Stimulated activated CD4-positive, alpha-beta T cell treated with anti-CD3 and anti-CD28 coated beads, Interleukin-1b, Interleukin-23, amount 100 ng/mL, for 24 hours (primary cell): ENCODE results near the gene SRC.

Experiments
- DNase-seq, 4 experiments: peaks; one replicate each; pipeline ENCODE4 v3.0.0-alpha.2; 2020; ENCODE audit warnings: low read depth in 4 of 4, low spot score in 1 of 4

SRC gene

DNA sequence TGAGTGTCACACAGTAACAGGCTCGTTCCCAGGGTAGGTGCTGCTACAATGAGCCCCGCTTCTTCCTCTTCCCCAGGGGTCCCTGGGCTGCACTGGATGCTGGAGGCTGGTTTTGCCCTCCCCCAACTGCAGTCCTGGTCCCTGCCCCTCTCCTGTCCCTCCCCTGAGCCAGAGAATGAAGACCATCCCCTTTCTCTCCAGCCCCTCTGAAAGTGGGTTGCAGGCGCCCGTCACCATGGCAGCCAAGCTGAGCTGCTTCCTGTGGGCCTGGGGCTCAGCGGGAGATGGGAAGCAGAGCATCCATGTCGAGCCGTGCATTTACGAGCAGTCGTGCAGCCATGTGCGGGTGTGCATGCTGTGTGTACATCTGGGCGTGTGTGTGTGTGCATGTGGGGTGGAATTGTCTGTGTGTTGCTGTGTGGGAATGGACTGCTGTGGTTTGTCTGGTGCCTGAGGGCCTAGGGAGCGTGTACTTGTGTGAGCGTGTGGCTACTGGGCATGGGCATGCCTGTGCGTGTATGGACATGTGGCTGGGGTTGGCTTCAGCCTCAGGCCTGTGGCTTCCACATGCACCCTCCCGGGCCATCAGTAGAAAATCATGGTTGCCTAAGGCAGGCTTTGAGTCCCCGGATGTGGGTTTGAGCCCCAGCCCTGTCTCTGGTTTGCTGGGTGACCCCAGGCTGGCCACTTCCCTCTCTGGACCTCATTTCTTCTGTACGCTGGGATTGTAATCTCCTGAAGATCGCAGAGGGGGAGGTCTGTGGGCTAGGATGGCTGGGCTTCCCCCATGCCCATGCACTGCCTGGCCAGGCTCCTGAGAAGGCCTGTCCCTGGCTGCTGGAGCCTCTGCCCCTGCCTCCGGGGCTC, 48.8 kb downstream of the SRC start:
- no peak for DNase-seq

DNA sequence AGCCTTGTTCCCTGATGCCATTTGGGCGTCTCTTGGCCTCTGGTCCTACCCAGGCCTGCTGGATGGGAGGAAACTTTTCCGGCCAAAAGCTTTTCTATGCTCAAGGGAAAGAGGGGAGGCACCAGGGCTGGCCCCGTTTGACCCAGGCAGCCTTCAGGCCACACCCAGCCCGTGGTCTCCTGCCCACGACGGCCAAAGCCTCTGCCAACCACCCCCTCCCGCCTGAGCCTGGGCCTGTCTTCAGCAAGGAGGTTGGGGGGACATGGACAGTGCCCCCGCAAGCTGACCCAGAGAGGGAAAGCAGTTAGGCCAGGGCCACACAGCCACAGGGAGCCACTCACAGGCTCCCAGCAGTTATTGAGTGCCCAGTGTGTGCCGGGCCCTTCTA, 49.5 kb downstream of the SRC start:
- no peak for DNase-seq

DNA sequence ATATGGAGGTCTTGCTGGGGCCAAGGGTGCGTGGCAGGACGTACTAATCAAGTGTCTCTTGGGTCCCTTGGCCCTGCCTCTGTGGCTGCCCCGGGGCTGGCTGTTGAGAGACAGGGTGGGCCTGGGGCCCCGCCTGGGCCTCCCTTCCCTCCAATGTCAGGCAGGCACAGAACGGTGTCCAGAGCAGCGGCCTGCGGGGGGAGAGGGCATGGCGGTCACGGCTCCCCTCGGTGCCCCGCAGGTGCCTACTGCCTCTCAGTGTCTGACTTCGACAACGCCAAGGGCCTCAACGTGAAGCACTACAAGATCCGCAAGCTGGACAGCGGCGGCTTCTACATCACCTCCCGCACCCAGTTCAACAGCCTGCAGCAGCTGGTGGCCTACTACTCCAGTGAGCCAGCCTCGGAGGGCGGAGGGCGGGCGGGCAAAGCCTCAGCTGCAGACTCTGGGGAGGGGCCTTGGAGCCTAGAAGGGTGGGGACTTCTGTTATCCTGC, 50.0 kb downstream of the SRC start:
- no peak for DNase-seq

DNA sequence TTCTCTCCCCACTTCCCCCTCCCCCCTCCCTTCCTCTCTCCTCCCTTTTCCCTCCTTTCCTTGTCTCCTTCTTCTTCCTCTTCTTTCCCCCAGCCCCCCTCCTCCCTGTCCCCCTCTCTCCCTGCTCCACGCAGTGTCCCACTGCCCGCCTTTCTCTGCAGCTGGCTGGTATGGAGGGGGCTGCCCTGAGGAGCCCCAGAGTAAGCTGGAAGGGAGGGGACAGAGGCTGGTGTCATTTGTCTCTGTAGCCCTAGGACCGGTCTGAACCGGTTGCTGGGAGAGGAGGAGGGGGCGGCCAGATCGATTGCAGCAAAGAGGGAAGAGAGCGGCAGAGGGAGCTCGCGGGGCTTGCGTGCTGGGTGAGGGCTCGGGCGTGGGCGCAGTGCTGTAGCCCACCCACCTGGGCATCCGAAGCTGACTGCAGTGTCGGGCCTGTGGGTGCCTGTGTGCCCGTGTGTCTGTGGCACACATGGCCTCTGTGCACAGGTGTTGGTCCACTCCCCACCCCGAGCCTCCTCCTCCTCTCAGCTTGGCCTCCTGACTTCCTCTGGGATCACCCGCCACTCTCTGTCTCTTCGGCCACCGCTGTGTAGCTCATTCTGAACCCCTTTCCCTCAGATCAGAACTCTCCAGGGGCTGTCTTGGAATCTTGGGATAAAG, 50.6 kb downstream of the SRC start:
- DNase-seq: no peak

DNA sequence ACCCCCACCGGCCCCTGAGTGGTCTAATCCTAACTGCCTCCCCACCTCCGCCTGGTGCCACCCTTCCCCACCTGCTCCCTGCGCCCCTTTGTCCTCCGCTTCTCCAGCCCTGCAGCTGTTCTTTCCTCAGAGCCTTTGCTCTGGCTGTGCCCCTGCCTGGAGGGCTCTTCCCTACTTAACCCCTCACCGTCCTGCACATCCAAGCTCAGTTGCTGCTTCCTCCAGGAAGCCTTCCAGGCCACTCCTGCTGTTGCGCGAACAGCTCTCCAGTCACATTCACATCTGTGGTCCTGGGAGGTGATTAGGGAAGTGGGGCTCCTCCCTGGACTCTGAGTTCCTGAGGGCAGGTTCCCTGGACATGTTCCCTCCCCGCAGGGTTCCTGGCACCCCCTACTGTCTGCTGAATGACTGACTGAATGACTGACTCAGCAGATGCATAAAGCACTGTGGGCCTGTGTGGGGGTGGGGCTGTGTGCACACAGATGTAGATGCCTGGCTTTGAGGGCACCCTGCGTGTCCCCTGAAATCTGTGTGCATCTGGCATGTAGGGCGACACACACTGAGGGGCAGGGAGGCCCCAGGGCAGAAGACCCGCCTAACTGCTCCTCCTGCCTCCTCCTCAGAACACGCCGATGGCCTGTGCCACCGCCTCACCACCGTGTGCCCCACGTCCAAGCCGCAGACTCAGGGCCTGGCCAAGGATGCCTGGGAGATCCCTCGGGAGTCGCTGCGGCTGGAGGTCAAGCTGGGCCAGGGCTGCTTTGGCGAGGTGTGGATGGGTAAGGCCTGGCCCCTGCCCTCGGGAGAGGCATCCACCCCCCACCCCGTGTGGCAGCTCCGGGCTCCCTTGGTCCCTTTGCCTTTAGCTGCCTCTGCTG, 51.4 kb downstream of the SRC start:
- no peak for DNase-seq

DNA sequence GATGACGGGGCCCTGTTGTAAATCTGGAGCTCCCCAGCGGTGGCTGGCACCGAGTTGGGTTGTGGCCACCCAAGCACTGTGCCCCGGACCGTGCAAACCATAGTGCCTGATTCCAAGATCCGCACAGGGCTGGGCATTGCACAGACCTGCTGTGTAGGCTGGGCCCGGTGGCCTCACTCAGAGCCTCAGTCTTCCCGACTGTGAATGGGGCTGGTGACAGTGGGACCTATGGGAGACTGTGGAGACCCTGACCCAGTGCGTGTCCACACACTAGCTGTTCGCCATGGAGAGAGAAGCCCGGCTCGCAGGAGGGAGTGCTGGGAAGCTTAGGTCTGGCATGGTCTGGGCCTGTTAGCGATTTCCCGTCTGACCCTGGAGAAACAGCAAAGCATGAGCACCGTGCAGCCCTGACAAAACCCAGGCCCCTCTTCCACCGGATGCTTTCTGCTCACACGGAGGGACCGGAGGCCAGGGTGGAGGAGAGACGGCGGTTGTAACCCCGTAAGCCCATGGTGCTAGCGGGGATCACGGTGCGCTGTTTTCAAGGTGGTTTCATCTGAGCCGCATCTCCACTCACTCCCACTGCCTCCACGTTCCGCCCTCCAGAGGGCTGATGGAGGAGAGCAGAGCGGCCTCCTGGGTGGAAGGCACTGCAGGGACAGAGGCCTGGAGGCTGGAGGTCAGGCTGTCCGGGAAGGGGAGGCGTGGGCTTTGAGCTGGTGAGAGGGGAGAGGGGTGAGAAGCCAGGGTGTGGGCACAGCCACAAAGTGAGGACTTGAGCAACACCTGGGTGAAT, 52.2 kb downstream of the SRC start:
- no peak for DNase-seq

DNA sequence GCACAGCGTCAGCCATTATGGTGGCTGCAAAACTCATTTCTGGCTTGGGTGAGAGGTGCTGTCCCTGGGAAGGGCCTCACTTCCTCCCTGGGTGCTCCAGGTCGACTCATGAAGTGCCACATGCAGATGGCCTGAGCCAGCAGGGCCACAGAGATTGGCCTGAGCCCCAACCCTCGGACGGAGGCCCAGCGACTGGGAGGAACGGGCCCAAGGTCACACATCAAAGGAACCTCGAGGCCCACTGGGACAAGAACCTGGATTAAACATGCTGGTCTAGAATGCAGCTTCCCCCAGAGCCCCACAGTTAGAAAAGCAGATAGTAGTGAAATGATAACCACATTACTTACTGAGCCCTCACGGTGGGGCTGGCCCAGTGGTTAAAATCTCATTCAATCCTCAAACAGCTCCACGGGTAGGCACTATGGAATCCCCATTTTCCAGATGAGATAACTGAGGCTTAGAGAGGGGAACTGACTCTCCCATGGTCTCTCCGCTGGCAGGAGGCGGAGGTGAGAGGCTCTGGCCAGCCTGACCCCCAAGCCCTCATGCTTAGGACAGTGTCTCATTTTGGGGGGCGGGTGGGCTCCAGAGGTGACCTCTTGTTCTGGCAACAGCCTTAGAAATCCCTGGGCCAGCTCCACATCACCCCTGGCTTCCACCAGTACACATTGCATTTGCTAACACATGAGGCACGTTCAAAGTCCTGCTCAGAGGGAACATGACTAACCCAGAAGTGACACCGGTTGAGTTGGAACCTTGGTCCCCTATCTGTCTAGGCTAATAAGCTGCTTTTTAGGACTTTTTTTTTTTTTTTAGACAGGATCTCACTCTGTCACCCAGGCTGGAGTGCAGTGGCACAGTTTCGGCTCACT, 53.0 kb downstream of the SRC start:
- DNase-seq: no peak

DNA sequence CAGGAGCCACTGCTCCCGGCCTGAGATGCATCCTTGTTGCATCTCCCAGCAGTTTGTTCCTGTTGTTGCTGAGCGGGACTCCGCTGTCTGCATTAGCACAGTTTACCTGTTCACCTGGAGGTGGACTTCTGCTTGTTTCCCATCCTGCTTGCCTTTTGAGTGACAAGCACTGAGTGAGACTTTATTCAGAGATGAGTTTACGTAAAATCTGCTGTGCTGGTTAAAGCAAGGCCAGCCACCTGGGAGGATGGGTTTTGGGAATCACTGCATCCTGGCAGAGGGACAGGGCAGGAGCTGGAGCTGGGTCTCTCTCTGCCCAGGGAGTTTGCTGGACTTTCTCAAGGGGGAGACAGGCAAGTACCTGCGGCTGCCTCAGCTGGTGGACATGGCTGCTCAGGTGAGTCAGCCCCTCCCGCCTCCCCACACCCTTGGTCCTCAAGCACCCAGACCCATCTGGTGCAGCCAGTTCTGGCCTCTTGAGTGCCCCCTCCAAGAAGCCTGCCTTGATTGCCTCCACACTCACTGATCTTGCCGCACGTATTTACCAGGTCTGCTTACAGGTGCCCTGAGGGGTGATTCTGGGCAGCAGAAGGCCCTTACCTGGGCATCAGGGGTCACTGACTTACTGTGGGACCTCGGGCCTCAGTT, 55.5 kb downstream of the SRC start:
- no peak for DNase-seq

DNA sequence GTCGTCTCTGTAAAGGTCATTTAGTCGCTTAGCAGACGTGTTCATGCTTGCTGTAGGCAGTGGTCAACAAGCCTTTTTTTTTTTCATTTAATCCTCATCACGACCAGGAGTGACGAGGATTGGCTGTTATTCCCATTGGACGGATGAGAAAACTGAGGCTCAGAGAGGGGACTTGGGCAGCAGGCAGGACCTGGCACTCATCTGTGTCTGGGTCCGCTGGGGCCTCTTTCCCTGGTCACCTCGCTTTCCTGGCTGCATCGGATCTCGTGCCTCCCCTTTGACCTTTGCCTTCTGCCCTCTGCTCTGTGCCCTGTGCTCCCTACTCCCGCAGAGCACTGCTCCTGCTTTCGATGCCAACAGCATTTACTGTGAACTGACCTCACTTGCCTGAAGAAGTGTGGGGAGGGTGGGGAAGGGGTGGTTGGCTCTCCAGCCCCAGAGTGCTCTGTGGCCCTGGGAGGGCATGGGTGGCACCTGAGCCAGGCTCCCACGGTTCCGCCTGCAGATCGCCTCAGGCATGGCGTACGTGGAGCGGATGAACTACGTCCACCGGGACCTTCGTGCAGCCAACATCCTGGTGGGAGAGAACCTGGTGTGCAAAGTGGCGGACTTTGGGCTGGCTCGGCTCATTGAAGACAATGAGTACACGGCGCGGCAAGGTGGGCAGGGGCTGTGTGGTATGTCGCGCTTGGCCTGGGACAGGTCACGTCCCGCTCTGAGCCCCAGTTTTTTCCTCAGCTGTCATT, 56.2 kb downstream of the SRC start:
- DNase-seq: no peak

DNA sequence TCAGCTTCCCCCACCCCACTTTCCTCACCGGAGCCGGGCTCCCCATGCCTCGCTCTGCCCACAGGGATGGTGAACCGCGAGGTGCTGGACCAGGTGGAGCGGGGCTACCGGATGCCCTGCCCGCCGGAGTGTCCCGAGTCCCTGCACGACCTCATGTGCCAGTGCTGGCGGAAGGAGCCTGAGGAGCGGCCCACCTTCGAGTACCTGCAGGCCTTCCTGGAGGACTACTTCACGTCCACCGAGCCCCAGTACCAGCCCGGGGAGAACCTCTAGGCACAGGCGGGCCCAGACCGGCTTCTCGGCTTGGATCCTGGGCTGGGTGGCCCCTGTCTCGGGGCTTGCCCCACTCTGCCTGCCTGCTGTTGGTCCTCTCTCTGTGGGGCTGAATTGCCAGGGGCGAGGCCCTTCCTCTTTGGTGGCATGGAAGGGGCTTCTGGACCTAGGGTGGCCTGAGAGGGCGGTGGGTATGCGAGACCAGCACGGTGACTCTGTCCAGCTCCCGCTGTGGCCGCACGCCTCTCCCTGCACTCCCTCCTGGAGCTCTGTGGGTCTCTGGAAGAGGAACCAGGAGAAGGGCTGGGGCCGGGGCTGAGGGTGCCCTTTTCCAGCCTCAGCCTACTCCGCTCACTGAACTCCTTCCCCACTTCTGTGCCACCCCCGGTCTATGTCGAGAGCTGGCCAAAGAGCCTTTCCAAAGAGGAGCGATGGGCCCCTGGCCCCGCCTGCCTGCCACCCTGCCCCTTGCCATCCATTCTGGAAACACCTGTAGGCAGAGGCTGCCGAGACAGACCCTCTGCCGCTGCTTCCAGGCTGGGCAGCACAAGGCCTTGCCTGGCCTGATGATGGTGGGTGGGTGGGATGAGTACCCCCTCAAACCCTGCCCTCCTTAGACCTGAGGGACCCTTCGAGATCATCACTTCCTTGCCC, 57.4 kb downstream of the SRC start:
- no peak for DNase-seq

DNA sequence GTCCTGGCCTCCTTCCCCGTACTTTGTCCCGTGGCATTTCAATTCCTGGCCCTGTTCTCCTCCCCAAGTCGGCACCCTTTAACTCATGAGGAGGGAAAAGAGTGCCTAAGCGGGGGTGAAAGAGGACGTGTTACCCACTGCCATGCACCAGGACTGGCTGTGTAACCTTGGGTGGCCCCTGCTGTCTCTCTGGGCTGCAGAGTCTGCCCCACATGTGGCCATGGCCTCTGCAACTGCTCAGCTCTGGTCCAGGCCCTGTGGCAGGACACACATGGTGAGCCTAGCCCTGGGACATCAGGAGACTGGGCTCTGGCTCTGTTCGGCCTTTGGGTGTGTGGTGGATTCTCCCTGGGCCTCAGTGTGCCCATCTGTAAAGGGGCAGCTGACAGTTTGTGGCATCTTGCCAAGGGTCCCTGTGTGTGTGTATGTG, 58.5 kb downstream of the SRC start:
- no peak for DNase-seq

DNA sequence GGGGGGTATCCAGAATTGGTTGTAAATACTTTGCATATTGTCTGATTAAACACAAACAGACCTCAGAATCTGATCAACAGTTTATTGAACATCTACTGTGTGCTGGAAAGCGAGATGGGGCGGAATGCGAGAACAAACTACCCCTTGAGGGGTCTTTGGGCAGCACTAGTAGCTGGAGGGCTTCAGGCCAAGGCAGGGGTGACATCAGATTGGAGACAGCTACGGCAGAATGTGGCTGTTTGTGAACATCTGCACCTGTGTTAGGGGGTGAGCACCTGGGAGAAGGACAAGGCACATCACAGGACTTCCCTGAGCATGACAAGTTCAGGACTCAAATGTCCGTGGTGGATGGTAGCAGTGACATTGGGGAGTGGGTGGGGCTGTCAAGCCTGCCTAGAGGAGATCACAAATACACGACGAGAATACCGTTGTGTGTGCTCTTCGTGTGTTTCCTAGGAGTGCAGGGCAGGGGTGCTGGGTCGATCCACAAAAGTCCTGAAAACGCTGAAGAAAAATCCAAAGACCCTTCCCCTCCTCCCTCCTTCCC, 59.5 kb downstream of the SRC start:
- no peak for DNase-seq

DNA sequence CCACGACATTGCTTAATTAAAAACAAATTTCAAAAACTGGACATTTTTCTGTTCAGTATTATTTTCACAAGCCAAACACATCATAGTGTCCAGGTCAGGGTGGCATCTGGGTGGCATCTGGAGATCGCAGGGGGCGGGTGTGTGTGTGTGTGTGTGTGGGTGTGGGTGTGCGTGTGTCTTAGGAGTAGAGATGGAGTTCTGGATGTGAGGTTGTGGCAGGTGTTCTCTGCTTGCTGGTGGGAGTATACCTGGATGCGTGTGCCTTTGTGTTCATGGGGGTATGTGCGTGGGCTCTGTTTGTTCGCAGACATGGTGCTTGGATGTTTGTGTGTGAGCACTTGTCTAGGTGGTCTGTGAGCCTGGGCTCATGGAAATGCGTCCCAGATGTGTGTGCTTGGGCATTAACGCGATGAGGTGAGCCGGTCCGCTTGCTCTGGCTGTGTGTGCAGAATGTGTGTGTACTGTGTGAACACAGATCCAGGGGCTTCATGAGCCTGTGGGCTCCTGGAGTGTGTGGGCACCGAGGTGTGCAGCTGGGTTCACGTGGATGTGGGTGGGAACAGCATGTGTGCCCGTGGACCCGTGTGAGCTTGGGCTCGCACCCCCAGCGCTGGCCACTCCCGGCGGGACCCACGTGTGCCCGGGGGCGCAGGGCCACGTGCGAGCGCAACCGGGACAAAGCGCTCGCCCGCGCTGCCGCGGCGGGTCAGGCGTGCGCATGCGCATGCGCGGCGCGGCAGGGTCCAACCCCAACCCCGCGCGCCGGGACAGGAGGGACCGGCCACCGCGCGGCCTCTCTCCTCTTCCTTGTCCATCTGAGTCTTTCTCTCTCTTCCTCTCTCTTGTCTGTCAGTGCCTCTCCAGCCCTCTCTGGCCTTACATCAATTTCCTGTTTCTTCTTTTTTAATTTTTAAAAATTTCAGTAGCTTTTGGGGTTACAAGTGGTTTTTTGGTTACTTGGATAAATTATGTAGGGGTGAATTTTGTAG, 60.4 kb downstream of the SRC start:
- peak; percentile 15 to 40 (median 20) for DNase-seq

DNA sequence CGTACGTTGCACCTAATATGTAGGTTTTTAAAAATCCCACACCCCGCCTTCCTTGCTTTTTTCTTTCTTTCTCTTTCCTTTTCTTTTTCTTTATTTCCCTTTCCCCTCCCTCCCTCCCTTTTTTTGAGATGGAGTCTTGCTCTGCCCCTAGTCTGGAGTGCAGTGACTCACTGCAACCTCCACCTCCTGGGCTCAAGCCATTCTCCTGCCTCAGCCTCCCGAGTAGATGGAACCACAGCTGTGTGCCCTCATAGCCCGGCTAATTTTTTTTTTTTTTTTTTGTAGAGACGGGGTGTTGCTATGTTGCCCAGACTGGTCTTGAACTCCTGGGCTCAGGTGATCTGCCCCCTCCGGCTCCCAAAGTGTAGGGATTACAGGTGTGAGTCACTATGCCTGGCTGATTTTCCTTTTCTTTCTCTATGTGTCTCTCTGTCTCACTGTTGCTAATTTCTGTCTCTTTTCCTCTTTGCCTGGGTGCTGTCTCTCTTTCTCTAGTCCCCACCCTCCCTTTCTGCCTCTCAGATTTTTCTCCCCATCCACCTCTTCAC, 61.2 kb downstream of the SRC start:
- DNase-seq: no peak

DNA sequence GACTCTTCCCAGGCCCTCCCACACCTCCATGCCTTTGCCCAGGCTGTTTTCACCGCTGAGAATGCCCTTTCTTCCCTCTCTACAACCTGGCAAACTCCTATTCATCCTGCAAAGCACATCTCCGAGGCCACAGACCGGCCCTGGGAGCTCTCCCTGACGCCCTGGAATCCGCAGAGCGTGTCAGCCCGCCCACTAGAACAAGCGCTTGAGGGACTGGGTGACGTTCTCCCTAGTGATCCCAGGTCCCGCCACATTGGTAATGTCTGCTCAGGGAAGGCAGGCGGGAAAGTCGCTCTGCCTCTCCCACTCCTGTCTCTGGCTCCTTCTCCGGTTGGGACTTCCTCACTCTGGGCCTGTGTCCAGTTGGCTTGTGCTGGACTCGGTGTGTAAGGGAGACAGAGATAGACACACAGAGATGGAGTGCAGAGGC, 61.6 kb downstream of the SRC start:
- DNase-seq: no peak
